Activated T-helper 1 cell treated with Interleukin-2 at 50 U/mL for 16 hours (primary cell): Measurements from ENCODE around the gene CDKAL1.
"Not testable (repeated sequence)": the region's sequence is repeated elsewhere in the genome, so short reads cannot be mapped to it uniquely, and the experiment has no call there.

Experiments
- DNase-seq: peaks from one replicate; pipeline ENCODE4 v3.0.0-alpha.2; 2020; ENCODE audit warnings: low read depth

CDKAL1 gene

DNA sequence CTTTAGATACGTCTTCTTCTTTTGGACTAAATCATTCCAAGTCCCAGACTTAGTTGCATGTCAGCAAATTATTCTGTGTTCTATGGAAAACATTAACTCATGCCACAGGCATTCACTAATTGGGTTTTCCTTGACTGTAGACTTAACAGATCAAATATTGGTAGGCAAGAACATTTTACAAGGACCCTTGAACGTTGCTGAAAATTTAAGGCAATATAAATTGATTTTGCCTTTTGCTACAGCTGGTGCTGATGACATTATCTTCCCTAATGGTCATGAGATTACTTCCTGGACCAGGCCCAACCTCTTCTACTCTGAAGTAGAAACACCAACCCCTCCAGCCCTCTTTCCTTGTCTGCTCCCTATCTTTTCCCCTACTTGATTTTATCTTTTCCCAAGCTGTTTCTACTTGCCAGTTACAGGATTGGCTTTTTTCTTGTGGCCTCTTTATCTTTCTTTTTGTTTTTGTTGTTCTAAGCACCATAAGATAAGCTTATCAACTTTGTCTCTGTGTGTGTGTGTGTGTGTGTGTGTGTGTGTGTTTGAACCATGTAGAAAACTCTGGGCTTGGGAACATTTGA is 545.3 kb downstream of the CDKAL1 start:
- no peak for DNase-seq

DNA sequence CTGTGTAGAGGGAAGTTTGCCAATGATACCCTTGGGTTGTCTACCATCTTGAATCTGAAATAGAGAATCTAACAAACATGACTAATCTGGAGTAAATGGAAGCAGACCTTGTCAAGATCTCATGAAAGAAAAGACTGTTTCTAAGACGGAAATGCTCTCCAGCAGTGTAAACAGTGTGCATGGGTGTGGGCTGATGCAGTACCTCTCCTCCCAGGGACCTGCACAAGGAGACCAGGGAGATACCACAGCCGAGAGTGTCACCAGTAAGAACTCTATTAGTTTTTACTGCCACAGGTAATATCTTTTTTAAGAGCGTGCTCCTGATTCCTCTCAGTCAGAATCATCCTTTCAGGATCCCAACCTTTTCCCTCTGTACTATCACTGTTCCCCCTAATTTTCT is 546.0 kb downstream of the CDKAL1 start:
- no peak for DNase-seq

DNA sequence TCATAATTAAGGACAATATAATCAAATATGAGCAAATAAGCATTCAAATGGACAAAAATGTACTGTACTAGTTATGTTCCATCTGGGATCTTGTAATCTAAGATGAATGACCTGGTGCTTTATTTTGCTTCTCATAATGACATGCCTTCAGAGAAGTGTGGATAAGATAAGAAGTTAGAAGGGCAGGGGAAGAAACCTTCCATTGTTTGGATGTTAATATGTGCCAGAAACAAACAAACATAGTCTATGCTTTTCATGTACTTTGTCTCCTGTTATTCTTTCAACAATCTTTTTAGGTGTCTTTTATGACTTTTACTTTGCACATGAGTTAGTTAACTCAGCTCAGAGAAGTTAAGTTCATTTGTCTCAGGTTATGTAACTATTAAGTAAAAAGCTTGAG is 547.8 kb downstream of the CDKAL1 start:
- DNase-seq: no peak

DNA sequence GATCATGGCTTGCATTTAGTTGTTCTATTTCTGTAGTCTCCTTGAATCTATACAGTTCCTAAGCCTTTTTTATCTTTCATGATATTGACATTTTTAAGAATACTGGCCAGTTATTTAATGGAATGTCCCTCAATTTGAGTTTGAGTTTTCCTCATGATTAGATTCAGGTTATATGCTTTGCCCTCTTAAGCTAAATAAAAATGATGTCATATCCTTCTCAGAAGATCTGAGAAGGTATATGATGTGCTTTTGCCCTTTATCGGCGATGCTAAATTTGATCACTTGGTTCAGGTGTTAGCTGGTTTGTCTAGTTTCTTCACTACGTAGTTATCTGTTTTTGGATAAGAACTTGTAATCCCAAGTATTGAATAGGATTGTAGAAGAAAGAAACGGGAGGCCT is 549.5 kb downstream of the CDKAL1 start:
- no peak for DNase-seq

DNA sequence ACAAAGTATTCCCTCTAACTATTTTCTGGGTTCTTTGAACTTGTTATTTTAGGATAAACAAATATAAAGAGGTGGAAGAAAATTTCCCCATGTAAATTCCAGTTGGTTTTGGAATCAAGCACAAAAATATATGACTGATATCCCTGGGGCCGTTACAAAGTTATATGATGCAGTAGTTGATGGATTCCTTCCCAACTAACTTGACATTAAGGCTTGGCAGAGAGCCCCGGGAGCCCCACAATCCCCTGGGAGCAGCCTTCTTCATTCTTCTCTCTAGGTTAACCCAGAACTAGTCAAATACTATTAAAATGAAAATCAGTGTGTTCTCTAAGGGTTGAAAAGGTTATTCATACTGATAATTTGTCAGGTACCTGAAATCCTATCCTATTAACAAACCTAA is 550.4 kb downstream of the CDKAL1 start:
- no peak for DNase-seq

DNA sequence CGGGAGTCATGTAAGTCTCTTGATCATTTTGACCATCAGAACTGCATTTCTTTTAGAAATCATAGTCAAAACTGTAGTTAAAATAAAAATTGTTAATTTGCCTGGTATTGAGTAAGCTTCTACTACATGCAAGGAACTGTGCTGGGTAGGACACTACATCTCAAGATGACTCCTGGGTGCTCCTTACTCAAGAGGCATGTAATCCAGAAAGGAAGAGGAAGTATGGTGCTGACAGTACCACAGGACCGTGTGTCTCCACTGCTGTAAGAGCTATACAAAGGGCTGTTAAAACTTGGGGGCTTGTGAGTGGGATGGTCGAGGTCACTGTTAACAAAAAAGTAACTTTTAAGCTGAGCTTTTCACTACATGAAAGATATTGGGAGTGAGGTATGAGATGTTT is 551.0 kb downstream of the CDKAL1 start:
- no peak for DNase-seq

DNA sequence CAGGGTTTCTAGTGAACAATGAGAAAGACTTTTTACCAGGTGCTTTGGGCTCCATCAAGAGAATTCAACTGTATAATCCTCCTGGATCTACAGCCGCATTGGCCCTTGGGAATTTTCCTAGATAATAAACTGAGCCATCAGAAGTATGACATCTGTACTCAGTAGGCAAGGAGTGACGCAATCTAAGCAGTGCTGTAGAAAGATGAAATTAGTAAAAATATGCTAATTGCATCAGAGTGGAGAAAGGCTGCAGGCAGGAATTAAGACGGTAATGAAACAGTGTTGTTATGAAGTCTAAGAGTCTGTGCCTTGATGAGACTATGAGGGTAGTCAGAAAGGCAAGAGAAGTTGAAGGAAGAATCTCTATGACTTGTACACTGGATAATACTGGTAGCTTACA is 551.4 kb downstream of the CDKAL1 start:
- no peak for DNase-seq

DNA sequence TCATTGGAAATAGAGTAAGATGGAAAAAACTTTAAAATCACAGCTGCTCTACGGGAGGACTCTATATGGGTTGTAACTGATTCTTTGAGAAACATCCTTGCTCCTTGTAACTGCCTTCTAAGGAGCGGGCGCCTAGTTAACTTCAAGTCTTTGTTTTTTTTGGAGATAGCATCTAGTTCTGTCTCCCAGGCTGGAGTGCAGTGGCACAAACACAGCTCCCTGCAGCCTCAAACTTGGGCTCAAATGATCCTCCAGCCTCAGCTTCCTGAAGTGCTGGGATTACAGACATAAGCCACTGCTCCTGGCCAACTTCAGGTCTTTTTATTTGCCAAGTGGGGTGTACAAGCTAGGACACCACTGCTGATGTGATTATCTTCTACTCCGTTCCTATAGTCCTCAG is 552.9 kb downstream of the CDKAL1 start:
- DNase-seq: no peak

DNA sequence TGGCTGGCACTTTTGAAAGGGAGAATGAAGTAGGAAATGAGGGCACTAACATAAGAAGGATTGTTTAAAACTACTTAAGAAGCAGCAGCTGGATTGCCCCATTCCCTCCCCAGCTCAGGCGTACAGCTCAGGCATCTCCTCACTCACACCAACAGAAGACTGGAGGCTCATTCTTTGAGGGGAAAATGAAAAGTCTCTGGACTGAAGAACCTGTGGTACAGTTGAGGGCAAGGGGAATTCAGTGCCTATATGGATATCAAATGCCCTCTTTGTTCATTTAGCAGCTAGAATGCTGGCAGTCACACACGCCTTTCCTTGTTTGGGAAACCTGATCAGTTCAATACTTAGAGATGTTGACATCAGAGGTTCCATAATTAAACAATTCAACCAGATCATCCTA is 557.2 kb downstream of the CDKAL1 start:
- no peak for DNase-seq

DNA sequence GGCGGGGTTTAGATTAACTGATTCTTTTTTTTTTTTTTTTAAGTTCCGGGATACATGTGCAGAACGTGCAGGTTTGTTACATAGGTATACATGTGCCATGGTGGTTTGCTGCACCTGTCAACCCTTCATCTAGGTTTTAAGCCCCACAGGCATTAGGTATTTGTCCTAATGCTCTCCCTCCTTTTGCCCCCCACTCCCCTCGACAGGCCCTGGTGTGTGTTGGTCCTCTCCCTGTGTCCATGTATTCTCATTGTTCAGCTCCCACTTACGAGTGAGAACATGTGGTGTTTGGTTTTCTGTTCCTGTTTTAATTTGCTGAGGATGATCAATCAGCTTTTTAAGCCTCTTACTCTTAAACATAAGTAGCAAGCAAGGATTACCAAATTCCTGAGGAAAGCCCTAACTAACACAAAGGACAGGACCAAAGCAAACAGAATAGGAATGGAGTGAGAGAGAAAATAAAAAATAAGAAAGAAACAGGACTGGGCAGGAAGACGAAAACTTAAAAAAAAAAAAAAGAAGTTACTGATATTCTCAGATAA is 558.0 kb downstream of the CDKAL1 start:
- DNase-seq: not testable (repeated sequence)

DNA sequence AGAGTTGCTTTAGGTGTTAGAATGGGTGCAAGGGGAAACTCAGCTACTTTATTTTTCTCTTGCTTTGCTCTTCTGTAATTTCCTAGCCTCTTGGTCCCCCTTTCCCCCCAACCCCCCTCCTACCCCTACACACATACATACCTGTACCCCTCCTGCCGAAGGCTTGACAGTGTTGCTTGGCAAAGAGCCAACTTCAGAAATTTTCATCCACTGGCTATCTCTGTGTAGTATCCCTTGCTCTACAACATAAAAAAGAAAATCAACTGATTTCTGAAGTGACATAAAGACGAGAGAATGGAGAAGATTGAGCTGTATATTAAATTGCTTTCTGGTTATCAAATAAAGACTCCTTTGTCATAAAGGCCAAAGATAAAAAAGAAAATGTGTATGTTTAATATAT is 561.2 kb downstream of the CDKAL1 start:
- no peak for DNase-seq

DNA sequence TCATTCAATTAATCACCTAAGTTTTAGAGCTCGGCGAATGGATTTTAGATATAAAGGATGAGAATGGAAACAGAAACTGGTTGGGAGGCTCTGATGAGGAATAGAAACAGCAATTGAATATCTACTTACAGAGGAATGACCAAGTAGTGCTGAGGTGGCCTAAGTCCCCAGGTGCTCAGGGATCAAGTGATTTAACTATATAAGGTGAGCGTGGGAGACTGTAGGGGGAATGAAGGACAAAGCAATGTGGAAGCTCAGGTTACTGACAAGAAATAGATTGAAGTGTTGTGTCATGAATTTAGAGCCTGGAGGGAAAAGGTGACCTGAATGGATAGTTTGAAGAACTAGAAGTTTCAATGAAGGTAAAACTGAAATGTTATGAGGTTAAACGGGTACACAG is 563.9 kb downstream of the CDKAL1 start:
- DNase-seq: no peak

DNA sequence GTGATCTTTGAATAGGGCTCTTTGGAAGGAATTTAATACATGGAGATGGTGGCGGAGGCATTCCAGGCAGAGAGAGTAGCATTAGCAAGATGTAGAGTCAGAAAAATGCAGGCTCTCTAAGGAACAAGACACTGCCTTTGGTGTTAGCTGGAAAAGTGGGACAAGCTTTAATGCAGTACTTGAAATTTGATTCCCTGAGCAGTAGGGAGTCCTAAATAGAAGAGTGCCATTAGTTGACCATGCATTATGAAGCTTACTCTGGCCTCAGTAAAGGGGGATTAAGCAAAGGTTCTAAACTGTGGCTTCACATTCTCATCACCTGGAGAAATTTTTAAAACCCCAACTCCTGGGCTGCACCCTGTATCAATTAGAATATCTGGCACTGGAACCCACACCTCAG is 564.5 kb downstream of the CDKAL1 start:
- DNase-seq: no peak

DNA sequence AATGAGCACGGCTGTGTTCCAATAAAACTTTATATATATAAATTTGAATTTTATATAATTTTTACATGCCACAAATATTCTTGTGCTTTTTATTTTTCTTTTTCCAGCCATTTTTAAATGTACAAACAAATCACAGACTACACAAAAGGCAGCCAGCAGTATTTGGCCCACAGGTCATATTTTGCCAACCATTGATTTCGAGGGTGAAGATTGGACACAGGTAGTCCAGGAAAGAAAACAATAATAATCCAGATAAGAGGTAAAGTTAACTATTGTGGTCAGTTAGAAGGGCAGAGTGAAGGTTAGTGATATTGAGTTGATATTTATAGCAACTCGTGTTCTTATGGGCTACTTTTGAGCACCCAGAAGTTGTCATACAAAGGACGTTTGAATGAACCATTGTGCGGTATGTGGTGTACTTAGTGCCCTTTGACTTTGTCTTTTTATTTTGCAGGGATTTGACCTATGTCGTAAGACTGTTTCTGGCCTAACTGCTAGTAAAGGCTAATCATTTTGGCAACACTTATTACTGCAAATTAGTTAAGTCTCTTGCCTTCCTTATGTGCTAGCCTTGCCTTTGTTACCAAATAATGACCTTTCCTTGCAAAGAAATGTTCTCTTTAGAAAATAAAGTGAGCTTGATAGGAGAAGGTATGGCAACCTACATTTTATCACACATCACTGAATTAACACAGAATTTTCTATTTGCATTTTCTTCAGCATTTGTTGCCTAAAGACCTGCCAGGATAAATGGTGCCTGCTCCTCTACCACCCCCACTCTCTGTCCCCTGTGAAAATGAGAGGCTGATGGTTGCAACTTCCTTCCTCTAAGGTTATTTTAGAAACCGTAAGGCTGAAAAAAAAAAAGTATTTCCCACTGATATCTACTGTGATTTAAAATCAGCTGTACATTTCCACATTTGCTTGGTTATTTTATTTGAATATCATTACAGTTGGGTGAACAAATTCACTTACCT is 565.4 kb downstream of the CDKAL1 start:
- DNase-seq: no peak

DNA sequence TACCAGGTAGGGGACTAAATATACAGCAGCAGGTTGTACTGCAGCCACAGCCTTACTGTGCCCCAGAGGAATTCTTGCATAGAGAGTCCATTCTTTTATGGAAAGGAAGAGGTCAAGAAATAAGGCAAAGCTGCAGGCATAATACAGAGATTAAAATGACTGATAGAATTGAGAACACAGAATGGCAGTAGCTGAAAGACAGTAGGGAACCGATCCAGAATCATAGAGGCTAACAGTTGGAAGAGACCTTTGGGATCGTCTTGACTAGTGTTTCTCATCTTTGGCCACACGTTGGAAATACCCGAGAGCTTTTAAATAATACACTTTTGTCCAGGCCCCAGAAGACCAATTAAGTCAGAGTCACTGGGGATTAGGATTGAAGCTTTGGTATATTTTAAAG is 566.7 kb downstream of the CDKAL1 start:
- no peak for DNase-seq

DNA sequence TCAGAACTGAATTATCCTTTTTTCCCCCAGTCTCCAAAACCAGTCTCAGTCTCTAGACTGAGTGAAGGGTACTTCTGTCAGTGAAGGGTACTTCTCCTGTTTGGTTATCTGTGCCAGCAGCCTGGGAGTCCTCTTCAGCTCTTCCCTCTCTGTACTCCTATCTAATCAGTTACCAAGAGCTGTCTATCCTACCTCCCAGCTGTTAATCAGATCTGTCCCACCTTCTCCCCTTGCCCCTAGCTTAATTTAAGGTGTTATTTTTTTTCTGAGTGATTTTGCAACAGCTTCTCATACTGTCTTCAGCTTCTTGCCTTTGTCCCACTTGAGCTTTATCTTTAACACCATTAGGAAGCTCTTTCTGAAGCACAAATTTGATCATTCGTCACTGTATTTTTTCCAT is 567.4 kb downstream of the CDKAL1 start:
- DNase-seq: no peak

DNA sequence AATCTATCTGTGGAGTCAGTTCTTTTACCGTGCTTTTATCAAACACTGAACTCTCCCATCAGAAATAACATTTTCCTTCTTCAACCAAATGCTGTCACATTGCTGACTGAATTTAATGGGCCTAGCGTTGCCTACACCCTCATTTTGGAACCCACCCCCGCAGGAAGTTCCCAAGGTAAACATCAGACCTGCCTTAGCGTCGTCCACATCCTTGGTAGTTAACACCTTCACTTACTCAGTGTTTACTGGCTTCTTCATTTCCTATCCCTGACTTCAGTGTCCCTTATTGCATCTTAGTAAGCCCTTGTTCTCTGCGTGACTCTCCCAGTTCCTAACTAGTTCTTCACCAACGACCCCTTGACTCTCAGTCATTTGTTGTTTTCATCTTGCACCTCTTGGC is 567.9 kb downstream of the CDKAL1 start:
- DNase-seq: no peak

DNA sequence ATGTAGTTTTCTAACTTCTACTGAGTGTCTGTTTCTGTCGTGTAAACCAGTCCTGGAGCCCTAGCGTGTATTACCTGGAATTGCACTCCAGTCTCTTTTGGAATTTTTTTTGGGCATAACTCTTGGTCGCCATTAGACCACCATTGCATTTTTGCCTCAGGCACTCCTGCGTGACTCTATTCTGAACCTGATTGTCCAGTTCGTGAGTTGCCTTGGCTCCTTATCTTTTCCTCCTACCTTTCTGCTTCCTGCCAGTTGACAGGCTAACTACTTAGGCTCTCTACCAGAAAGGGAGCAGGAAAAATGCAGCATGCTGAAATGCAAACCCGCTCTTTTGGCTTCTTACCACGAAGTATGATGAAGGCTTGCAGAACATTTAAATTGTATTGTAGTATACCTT is 568.4 kb downstream of the CDKAL1 start:
- no peak for DNase-seq

DNA sequence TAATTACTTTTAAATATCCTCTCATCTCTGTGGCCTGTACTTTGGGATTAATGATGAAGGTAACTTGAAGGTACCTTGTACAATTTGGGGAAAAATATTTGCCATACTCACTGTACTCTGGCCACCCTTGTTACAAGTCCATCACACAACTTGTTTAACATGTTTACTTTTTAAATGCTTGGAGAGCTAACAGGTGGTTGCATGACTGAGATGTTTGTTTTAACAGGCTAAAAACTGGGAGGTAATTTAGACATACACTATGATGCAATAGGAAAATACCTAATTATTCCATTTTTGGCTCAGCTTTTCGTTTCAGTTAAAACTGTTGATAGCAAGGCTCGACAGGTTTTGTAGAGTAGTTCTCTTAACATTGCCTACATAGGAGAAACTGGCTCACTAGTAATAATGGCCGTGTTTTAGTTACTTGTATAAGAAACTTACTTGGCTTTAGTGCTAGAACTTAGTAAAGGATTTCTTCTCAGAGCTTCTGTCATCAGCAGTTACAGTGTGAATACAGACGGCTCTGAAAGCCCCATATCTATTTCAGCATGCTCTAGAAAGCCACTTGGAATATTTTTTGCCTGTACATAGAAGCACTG is 569.5 kb downstream of the CDKAL1 start:
- DNase-seq: no peak

DNA sequence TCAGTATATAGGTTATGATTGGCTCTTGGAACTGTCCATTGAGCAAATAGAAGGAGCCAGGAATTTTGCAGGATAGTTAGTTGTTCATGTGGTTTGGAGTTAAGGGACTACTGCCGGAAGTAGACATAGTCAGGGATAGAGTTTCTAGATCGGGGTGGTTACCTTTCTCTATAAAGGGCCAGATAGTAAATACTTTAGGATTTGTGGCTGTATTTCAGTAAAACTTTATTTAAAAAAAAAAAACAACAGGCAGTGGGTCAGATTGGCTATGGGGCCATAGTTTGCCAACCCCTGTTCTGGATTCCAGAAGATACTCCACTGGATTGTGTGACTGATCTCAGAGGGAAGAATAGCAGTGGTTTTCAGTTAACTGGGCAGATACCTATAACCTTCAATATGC is 570.0 kb downstream of the CDKAL1 start:
- DNase-seq: no peak

DNA sequence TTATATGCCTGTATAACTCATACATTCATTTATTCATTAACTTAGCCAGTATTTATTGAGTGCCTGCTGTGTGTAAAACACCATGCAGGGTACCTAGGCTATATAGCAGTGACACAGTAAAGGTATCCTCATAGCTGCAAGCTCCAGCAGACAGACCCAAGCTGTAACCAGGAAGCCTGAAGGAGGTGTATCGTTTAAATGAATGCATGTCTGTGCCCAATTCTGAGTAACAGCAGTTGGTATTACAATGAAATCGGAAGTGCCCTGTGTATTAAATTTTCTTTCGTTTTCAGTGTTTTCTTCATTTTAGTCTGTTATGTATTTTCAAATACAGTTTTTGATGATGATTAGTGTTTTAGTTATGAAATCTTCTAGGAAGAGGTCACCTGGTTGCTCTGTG is 573.5 kb downstream of the CDKAL1 start:
- no peak for DNase-seq

DNA sequence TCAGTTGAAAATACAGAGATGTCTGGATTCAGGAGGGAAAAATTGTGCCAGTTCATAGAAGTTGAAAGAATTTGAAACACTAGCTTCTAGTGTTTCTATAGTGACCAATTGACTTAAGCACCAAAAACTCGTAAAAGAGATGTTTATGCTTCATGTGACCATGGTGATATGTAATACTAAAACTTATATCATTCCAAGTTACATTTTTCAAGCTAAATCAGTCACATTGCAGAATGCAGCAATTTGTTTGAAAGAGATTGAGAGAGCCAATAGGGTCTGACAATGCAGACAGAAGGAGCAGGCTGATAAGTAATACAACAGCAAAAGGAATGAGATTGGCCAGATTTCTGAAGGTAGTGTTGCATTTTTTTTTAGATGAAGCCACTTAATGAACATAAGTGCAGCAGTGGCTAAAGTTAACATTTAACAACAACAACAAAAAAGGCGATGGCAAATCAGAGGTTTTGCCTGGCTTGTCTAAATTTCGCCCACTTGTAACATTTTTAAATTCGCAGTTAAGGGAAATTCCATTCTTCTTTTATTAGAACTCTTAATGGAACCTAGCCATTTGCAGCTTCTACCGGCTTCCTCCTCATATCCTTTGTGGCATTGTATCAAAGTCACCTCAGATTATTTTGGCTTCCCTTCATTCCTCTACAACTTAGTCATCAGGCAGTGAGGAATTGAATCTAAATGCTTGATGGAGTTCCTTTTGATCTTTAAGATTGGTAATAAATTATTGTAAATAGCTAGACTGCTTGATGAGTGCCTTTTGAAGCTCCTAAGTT is 575.3 kb downstream of the CDKAL1 start:
- DNase-seq: no peak
